NCI-H1092 treated with DMSO at 0.1 percent for 48 hours (cell line): ENCODE data around the gene CHAD.
A peak's percentile ranks its signal among the peaks of the same experiment; 100 is the strongest.

ENCODE experiments used
- DNase-seq: peaks from one replicate; lab custom pipeline; 2025; lab: John Stamatoyannopoulos, UW

Gene CHAD

DNA sequence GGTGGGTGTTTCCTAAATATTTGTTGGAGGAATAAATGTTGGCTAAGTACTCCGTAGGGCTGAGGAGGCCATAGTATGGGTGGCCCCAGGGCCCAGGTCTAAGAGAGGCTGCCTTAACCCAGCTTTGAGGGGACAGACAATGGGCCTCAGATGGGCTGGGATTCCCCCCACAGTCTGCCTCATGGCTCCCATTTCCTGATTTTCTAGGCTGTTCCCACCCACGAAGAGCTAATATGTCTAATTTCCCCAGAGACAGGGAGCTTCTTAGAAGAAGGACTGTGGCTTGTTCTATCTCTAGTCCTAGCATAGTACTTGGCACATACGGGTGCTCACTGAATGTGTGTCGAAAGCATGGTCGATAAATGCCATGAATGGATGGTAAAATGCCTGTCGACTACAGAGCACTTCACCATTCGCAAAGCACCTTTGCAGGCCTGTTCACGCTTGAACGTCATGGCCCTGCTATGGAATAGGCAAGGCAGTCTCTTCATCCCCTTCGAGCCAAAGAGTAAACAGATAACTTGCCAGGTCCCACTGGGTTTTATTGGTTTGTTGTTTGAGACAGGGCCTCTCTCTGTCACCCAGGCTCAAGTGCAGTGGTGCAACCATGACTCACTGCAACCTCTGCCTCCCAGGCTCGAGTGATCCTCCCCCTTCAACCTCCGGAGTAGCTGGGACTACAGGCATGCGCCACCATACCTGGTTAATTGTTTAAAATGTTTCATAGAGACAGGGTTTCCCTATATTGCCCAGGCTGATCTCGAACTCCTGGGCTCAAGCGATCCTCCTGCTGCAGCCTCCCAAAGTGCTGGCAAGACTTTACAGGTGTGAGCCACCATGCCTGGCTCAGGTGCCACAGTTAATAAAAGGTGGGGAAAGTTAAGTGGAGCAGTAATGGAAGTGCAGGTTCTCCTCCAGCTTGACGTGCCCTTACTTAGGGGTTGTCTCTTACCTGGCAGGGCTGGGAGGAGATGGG lies 9.7 kb downstream of the CHAD start:
- no peak for DNase-seq

DNA sequence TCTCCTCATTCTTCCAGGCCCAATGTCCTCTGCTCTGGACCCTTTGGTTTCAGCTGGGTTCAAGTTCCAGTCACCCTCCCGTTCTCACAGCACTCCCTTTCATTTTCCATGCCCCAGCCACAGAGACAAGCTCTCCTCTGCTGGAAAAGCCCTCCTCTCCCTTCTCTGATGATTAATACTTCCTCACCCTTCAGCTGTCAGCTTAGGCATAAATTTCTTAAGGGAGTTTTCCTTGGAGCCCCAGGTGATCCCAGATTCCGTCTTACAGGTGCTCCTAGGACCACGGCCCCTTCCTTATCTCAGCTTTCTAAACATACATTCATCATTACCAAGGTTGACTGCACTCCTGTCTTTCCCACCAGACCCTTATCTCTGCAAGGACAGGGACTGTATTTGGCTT lies 10.4 kb downstream of the CHAD start:
- no peak for DNase-seq

GRCh38 chr17:50457621-50458020 lies 11.1 kb downstream of the CHAD start:
- DNase-seq = no peak

DNA sequence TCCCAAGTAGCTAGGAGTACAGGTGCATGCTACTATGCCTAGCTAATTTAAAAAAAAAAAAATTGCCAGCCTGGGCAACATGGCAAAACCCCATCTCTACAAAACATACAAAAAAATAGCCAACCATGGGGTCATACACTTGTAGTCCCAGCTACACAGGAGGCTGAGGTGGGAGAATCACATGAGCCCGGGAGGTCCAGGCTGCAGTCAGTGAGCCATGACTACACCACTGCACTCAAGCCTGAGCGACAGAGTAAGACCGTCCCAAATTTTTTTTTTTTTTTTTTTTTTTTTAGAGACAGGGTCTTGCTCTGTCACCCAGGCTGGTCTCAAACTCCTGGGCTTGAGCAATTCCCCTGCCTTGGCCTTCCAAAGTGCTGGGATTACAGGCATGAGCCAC lies 14.8 kb downstream of the CHAD start:
- DNase-seq = no peak

GRCh38 chr17:50452630-50453300 lies 15.9 kb downstream of the CHAD start:
- no peak for DNase-seq

- no peak for DNase-seq
Measured at GRCh38 chr17:50451943-50452629, 16.6 kb downstream of the CHAD start.

DNA sequence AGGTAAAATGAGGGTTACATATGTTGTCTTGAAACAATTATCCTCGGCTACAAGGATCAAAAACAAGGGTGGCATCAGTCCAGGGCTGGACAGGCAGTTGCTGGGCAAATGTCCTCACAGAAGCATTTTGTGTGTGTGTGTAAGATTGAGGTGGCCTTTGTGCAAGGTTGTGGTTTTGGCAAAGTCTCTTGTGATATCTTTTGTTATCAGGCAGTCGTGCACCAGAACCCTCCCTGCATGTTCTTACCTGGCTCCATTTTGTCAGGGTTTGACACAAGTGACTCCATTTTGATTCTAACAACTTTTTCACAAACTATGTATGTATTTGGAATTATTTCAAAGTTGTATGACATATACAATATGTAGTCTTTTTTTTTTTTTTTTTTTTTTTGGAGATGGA lies 20.0 kb downstream of the CHAD start:
- DNase-seq = no peak

GRCh38 chr17:50447870-50448595 lies 20.6 kb downstream of the CHAD start:
- peak; percentile 5 for DNase-seq

- DNase-seq = no peak
Measured at GRCh38 chr17:50445730-50446325, 22.9 kb downstream of the CHAD start.

GRCh38 chr17:50444841-50445715 lies 23.6 kb downstream of the CHAD start:
- DNase-seq = no peak

DNA sequence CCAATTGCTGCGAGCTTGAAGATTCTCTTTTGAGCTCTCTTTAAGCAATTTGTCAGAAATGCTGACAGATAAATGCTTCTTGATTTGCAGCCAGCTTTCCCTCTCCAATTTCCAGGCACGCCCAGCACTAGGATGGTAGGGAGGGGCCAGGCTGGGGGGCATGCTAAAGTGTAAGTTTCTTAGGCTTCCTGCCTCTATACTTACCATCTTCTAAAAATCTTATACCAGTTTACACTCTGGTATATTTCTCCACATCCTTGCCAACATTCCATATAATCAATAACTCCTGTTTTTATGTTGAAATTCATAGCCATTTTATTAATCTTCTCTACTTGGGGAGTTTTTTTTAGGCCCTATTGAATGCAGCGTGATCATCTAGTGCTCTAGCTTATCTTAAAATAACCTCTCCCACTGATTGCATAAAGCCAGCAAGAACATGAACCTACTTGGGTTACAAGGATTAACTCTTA lies 25.1 kb downstream of the CHAD start:
- no peak for DNase-seq

GRCh38 chr17:50440838-50441829 lies 27.5 kb downstream of the CHAD start:
- DNase-seq = no peak

- DNase-seq = no peak
Measured at GRCh38 chr17:50440172-50440837, 28.4 kb downstream of the CHAD start.

- no peak for DNase-seq
Measured at GRCh38 chr17:50439008-50439407, 29.7 kb downstream of the CHAD start.

- no peak for DNase-seq
Measured at GRCh38 chr17:50437409-50437808, 31.3 kb downstream of the CHAD start.

GRCh38 chr17:50432125-50432762 lies 36.4 kb downstream of the CHAD start:
- no peak for DNase-seq

DNA sequence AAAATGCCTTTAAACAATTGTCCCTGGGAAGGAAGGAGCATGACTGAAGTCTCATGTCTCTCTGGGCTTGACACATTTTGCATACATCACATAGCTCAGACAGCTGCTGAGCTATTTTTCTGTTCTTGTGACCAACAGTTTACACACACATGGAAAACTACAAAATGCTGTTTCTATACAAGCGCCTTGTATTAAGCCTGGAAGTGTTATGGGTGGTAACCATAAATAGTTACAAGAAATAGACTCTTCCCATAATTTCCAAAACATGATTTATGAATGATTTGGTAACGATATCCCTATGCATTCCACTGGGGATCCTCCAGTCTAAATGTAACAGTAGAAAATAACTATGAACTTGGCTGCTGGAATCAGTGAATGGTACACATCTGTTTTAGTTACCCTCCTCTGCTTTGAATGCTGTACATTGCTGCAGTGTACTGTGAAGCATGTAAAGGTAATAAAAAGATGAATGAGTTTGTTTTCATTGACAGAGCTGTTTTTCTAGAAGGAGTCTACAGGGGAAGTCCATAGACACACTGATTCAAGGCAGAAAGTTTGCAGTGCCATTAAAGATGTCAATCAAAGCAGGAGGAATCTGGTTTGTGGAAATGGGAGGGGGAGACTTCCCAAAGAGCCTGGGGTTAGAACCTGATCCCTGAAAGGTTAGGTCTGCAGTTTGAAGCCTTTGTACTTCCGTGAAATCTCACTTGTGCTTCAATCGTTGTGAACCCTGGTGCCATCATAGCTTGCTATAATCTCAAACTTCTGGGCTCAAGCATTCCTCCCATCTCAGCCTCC lies 37.7 kb downstream of the CHAD start:
- DNase-seq = no peak
